Left ventricle myocardium inferior (tissue), 1 donor: Measurements from ENCODE around the gene CDC42BPA. TPM values are rescaled to one million over a fixed set of nuclear protein-coding genes. Genes with fewer than 3 reads are reported as not detected.

Source experiments
- DNase-seq: peaks from one replicate; pipeline ENCODE4 v3.0.0-alpha.2; 2020
- H3K27ac ChIP-seq: fragments of 200-600 bp; replicated peaks from 2 replicates; pipeline ENCODE4 v1.8.0; 2021
- H3K27me3 ChIP-seq: fragments of 200-600 bp; 2 replicates; pipeline ENCODE4 v1.8.0; 2021; ENCODE audit warnings: low read depth
- H3K36me3 ChIP-seq: fragments of 200-600 bp; 2 replicates; pipeline ENCODE4 v1.8.0; 2021
- H3K4me1 ChIP-seq: fragments of 200-600 bp; 2 replicates; pipeline ENCODE4 v1.8.0; 2021
- H3K4me3 ChIP-seq: fragments of 200-600 bp; 2 replicates; pipeline ENCODE4 v1.8.0; 2021; ENCODE audit warnings: mild to moderate bottlenecking, moderate library complexity
- H3K9me3 ChIP-seq: fragments of 200-600 bp; replicated peaks from 2 replicates; pipeline ENCODE4 v1.8.0; 2021
- intact Hi-C: fragments of 100-400 bp; cut with micrococcal nuclease; formaldehyde crosslinking; loops from one replicate; pipeline ENCODE4 v1.11.0; 2022
- total RNA-seq: library from RNA; stranded (reverse); fragmentation: NEBNext Ultra II Directional; extraction: Animal tissue kit (Norgen Biotek cat#: 25700); gene quantifications from one replicate; pipeline ENCODE4 v1.2.1, GENCODE V29; 2021
- TF ChIP-seq, protein P1 (sequence below): fragments of 200-600 bp; IDR thresholded peaks from 2 replicates; pipeline ENCODE4 v1.8.0; 2021; ENCODE audit warnings: antibody characterized with exemption, mild to moderate bottlenecking, borderline replicate concordance
- donor health status: DM: no; HTN: yes; CAD: no; lungs with severe emphysema.

Gene CDC42BPA
- total RNA-seq, 1 donor from 2014 or later: 35.1 TPM

DNA sequence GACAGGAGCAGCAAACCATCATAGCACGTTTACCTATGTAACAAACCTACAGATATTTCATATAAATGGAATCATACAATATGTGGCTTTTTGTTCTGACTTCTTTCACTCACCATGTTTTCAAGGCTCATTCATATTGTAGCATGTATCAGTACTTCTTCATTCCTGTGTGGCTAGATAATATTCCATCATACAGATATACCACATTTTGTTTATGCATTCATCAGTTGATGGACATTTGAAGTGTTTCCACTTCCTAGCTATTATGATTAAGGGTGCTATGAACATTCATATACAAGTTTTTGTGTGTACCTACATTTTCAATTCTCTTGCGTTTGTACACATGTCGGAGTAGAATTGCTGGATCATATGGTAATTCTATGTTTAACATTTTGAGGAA is 90.1 kb downstream of the CDC42BPA start:
- peaks cover 28% of the 10 kb centered on the region for H3K4me1 ChIP-seq
- no peaks in the 10 kb centered on the region for H3K27me3 ChIP-seq
- intact Hi-C loops: no loop called here
- TF ChIP-seq, protein P1, sequence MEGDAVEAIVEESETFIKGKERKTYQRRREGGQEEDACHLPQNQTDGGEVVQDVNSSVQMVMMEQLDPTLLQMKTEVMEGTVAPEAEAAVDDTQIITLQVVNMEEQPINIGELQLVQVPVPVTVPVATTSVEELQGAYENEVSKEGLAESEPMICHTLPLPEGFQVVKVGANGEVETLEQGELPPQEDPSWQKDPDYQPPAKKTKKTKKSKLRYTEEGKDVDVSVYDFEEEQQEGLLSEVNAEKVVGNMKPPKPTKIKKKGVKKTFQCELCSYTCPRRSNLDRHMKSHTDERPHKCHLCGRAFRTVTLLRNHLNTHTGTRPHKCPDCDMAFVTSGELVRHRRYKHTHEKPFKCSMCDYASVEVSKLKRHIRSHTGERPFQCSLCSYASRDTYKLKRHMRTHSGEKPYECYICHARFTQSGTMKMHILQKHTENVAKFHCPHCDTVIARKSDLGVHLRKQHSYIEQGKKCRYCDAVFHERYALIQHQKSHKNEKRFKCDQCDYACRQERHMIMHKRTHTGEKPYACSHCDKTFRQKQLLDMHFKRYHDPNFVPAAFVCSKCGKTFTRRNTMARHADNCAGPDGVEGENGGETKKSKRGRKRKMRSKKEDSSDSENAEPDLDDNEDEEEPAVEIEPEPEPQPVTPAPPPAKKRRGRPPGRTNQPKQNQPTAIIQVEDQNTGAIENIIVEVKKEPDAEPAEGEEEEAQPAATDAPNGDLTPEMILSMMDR: no peak
- H3K9me3 ChIP-seq: no peaks in the 10 kb centered on the region
- no peak for DNase-seq
- no peak overlapping the region for H3K27ac ChIP-seq
- H3K36me3 ChIP-seq: no peaks in the 10 kb centered on the region
- H3K4me3 ChIP-seq: no peak overlapping the region

DNA sequence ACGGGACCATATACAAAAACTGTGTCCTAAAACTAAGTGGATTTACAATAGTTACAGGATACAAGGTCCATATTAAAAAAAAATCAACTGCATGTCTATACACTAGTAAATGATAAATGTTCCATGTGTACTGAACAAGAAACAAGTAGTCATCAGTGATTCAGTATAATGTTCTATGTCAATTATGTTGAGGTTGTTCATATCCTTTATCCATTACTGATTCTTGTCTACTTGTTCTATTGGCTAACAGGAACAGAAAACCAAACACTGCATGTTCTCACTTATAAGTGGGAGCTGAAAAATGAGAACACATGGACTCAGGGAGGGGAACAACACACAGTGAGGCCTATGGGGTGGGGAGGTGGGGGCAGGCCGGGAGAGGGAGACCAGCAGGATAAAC is 90.5 kb downstream of the CDC42BPA start:
- Histone ChIP-seq H3K4me1 (peaks cover 32% of the 10 kb centered on the region), H3K27me3 (no peaks in the 10 kb centered on the region), H3K36me3 (no peaks in the 10 kb centered on the region), H3K4me3 (no peak overlapping the region), H3K27ac (no peak overlapping the region), H3K9me3 (no peaks in the 10 kb centered on the region)
- intact Hi-C loops: no loop called here
- TF ChIP-seq, protein P1: no peak
- DNase-seq: no peak

DNA sequence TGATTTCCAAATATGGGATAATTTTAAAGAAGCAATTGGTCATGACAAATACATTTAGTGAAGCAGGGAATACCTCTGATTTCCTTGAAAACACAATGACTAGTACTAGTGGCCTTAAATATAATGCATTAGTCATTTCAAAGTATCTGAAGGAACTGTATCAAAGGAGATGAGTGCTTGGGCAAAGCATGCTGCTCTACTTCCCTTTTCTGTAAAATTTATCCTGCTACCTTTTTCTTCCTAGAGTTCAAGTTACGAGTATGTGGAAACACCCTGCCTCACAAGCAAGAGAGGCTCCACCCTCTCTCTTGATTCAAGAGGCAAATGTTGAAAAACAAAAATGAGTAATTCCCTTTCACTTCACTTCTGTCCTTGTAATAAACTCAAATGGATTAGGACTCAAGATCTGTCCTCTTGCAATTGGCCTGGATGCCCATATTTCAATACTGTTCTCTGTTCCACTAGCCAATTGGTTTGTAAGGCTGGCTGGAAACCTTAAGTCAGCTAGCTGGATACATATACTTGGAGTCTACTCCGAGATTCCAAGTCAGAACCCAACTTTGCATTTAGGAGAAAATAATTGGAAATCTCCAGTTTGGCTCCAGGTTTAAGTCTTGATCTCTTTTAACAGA is 92.5 kb downstream of the CDC42BPA start:
- H3K27me3 ChIP-seq: no peaks in the 10 kb centered on the region
- H3K4me1 ChIP-seq: peaks cover 39% of the 10 kb centered on the region
- no peak for DNase-seq
- intact Hi-C loops: no loop called here
- no peak overlapping the region for H3K4me3 ChIP-seq
- H3K36me3 ChIP-seq: no peaks in the 10 kb centered on the region
- no peak overlapping the region for H3K27ac ChIP-seq
- no peaks in the 10 kb centered on the region for H3K9me3 ChIP-seq
- TF ChIP-seq, protein P1: no peak

DNA sequence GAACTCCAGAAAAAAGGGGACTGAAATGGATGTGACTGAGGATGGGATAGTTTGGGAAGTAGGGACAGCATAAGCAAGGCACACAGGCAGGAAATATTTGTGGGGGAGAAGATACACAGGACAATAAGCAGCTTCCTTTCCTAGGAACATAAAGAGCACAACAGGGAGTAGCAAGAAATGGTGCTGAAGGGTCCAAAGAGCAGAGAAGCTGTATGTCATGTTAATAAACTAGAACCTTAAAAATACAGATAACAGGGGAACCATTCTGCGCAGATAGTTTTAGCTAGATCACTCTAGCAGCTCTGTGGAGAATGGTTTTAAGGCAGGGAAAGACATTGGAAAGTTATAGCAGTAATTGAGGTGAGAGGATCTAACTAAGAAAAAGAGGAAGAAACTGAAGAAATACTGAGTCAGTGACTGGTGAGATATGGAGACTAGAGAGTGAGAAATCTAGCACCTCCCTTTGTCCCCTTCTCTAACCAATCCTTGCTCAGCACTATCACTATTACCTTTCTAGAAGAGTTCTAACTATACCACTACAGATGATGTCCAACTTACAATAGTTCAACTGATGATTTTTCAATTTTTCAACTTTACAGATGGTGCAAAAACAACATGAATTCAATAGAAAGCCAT is 95.0 kb downstream of the CDC42BPA start:
- Histone ChIP-seq H3K36me3 (no peaks in the 10 kb centered on the region), H3K27me3 (no peaks in the 10 kb centered on the region), H3K9me3 (no peaks in the 10 kb centered on the region), H3K4me3 (no peak overlapping the region), H3K27ac (no peak overlapping the region), H3K4me1 (peaks cover 64% of the 10 kb centered on the region)
- intact Hi-C loops: no loop called here
- TF ChIP-seq, protein P1: no peak
- DNase-seq: no peak

DNA sequence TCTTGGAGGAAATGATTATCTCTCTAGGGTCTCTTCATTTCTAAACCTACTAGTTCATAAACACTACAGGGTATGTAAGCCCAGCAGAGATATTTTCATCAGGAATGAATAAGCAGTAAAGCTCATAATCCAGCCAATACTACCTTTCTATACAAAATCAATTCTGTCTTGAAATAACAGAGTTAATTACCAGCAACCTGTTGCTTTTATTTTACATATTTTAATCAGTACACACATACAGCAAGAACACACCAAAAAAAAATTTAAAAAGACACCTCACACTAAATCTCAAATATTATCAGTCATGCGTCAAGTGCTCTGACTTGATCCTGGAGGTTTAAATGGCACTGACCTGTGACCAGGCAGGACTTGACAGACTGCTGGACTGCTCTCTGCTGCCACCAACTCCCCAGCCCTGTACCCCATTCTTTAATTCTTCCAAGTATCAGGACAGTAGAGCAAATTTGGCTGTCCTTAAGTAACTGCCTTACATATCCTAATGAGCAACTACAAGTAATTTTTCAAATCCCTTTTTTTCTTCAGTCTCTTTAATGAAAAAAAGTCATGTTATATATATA is 98.5 kb downstream of the CDC42BPA start:
- Histone ChIP-seq H3K9me3 (no peaks in the 10 kb centered on the region), H3K4me3 (no peak overlapping the region), H3K27me3 (no peaks in the 10 kb centered on the region), H3K36me3 (no peaks in the 10 kb centered on the region), H3K27ac (peak overlapping the region; percentile 64), H3K4me1 (peaks cover 65% of the 10 kb centered on the region)
- TF ChIP-seq, protein P1: peak; percentile 33
- no peak for DNase-seq
- intact Hi-C loops: no loop called here
